Left hindlimb (tissue), 1 donor: ENCODE data around the gene ADAM10.
"Not testable (repeated sequence)": the region's sequence is repeated elsewhere in the genome, so short reads cannot be mapped to it uniquely, and the experiment has no call there.

ENCODE experiments used
- DNase-seq: peaks from one replicate; pipeline ENCODE4 v3.0.0-alpha.2; 2018

Gene ADAM10

GRCh38 chr15:58669108-58669507 is 80.4 kb downstream of the ADAM10 start:
- no peak for DNase-seq

DNA sequence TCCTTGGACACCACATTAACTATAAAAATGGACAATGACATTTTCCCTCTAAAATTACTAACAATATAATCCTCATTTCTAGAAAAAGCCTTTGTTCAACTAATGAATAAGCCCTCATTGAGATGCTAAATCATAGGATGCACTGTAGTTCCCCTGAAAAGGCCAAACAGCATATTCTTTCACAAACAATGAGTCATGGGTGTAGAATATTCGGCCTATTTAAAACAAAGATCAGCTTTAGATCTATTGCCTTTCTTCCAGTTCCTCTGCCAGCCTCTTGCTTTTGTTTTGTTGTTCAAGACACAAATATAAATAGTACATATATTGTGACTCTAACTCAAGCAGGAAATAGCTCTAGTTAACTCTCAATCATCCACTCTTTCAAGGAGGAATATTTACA is 82.5 kb downstream of the ADAM10 start:
- DNase-seq: no peak

DNA sequence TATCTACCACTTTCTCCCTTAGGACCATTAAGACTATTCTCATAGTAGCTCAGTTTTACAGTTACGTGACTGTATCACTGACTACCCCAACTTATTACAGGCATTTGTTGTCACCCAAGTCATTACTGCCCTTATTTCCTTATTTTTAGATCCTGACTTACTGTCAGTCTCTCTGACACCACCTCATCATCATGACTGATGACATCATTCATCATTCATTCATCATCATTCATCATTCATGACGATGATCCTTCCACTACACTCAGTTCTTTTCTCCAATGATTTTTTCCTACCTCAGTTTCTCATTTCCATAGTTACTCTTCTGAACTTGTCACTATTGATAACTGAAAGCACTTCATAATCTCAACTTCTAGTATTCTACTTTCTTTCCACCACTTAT is 83.8 kb downstream of the ADAM10 start:
- DNase-seq: no peak

DNA sequence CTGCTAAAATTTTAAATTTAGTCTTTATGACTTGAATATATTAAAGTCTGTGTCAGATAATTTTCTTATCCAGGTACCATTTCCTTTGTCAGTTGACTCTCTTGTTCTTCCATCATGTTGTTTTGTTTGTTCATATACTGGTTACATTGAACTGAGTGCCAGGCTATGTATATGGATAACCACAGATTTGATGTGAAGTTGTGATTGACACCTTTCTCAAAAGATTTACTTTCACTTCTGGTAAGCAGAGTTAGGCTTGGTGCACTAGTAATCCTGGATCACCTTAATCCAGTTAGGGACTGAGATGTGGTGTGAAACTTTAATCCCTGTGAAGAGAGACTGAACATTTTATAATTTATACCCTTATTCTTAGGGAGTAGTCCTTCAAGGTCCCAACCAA is 99.4 kb downstream of the ADAM10 start:
- no peak for DNase-seq

- DNase-seq: no peak
These were observed 100.3 kb downstream of the ADAM10 start for GRCh38 chr15:58649175-58649574.

DNA sequence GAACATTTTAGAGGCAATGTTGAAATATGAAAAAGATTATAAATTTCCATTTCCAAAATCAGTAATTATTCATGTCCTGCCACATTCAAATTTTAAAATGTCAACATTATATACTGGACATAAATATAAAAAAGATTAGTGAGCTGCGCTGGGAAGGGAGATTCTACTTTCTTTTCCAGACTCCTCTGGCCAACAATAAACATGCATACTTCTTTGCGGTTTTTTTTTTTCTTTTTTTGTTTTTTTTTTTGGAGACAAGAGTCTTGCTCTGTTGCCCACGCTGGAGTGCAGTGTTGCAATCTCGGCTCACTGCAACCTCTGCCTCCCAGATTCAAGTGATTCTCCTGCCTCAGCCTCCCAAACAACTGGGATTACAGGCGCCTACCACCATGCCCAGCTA is 105.5 kb downstream of the ADAM10 start:
- DNase-seq: no peak

- no peak for DNase-seq
These were observed 107.8 kb downstream of the ADAM10 start for GRCh38 chr15:58641660-58642059.

DNA sequence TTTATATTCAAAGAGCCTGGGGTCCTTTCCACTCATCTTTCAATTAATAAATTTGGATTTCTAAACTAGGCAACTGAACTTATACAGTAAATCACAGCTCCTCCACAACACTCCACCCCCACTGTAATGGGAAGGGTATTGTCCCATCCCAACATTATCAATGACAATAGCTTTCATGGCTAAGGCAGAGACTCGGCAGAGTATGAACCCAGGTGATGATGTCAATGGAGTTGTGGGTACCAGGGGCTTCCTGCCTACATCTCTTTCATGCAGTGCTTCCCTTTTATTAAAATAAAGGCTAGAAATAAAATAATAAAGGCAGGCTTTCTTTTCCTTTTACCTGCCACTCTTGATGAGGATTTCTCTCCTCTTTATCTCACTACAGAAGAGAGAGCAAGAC is 109.5 kb downstream of the ADAM10 start:
- no peak for DNase-seq

DNA sequence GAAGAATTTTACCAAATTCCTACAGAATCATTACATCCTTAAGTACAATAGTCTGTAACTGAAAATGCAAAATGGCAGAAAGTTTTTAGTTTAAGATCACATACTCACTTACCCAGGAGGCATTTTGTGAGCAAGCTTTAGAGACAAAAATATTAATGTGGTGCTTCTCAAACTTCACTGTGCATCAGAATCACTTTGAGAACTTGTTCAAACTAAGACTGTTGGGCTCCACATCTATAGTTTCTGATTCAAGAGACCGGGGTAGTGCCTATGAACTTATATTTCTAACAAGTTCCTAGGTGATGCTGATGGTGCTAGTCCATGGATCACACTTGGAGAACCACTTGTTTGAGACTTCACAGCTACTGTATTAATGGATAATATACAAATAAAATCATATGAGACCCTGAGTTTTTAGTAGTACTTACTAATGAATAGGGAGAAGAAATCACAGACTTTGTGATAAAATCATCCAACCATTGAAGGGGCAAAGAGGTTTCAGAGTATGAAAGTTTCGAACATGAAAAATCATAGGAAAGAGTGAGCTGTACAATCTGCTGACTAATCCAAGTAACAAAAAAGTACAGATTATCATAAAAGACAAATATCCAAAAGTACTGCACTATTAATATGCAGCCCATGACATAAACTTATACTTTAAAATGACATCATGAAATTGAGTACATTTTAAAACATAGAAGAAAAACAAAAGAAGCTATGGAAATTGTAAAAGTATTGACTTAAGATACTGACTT is 110.3 kb downstream of the ADAM10 start:
- DNase-seq: no peak

- no peak for DNase-seq
These were observed 116.7 kb downstream of the ADAM10 start for GRCh38 chr15:58632789-58633188.

- no peak for DNase-seq
These were observed 118.2 kb downstream of the ADAM10 start for GRCh38 chr15:58631319-58631718.

GRCh38 chr15:58629625-58630024 is 119.9 kb downstream of the ADAM10 start:
- DNase-seq: no peak

- DNase-seq: no peak
These were observed 121.1 kb downstream of the ADAM10 start for GRCh38 chr15:58628206-58628947.

GRCh38 chr15:58627701-58628100 is 121.8 kb downstream of the ADAM10 start:
- DNase-seq: no peak

DNA sequence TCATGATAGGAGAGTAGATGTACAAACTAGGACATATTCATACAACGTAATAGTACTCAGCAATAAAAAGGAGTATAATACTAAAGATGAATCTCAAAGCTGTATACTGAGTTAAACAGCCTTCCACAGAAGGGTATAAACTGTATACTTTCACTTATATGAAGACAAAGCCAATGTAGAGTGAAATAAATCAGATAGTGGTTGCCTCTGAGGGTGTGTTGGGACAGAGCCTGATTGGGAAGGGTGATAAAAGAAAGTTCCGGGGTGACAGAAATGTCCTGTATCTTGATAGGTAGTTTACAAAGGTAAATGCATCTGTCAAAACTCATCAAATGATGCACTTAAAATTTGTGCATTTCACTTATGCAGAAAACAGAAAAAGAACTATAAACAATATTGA is 122.5 kb downstream of the ADAM10 start:
- no peak for DNase-seq

GRCh38 chr15:58626378-58626777 is 123.1 kb downstream of the ADAM10 start:
- no peak for DNase-seq

DNA sequence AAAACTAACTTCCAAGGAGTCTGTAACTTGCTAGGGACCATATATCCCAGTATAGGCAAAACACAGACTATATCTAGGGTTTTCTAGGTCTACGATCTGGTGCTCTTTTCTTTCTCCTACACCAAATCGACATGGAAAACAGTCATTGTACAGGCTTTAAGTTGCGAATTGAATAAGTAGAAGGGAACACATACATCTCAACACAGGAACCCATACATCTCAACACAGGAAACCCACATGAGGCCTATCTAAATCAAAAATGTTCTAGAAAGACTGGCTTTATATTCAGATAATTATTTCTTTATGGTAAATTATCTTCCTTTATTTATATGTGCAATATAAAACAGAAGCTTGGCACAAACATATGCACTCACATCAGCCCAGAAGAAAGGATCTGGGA is 126.6 kb downstream of the ADAM10 start:
- no peak for DNase-seq

DNA sequence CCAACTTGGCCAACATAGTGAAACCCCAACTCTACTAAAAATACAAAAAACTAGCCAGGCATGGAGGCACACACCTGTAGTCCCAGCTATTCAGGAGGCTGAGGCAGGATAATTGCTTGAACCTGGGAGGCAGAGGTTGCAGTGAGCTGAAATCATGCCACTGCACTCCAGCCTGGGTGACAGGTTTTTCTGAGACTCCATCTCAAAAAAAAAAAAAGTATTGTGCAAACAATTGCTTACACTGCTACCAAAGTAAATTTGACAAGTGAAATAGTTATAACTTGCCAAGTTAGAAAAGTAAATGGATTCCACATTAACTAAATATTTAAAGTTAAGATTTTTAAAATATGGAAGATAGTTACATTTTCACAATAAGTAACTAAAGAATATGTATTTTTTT is 129.2 kb downstream of the ADAM10 start:
- not testable (repeated sequence) for DNase-seq

DNA sequence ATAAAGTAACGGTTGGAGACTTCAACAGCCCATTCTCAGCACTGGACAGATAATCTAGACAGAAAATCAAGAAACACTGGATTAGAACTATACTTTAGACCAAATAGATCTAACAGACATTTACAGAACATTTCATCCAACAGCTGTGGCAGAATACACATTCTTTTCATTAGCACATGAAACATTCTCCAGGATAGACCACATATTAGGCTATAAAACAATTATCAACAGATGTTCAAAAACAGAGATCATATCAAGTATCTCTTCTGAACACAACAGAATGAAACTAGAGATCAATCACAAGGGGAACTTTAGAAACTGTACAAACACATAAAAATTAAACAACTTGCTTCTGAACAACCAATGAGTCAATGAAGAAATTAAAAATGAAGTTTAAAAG is 133.3 kb downstream of the ADAM10 start:
- DNase-seq: no peak

DNA sequence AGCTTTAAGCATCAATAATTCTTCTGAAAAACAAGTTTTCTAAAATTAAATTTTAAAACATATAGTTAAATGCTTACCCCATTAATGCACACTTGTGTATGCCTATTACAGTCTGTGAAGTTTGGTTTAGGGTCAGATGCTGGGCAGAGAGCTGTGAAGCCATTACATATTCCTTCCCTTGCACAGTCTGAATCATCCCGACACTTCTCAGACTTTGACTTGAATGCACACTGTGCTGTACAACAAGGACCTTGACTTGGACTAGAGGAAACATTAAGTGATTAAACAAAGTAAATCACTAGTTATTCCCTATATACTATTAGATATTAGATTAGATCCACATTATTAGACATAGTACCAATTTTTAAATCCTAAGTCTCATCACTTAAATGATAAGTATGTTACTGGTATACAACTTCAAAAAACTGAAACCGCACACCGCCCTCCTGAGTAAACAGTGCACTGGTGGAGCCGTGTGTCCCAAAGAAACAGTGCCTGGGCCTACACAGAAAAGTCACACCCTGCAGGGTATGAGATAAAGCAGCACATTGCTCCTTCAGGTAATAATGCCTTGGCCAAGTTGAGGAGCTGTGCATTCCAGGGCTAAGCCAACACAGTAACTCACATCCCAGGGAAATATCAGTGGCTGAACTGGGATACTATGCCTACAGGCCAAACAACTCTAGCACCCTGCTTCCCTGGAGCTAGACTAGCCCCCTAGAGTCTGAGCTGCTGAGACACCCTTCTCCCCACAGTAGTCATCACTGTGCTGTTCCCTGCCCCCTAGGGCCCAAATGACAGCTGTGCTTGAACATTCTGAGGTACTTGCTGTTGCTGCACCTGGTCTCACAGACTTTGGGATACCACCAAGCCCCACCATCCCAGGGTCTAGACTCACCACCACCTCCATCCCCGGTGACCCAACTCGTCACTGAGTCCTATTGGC is 137.5 kb downstream of the ADAM10 start:
- no peak for DNase-seq

- no peak for DNase-seq
These were observed 140.8 kb downstream of the ADAM10 start for GRCh38 chr15:58608711-58609110.

GRCh38 chr15:58608129-58608590 is 141.3 kb downstream of the ADAM10 start:
- no peak for DNase-seq

GRCh38 chr15:58606577-58607080 is 142.9 kb downstream of the ADAM10 start:
- DNase-seq: no peak
